Measurements from ENCODE around the gene ZNF100. TPM values are rescaled to one million over a fixed set of nuclear protein-coding genes. Genes with fewer than 3 reads are reported as not detected.
"Not testable (repeated sequence)": the region's sequence is repeated elsewhere in the genome, so short reads cannot be mapped to it uniquely, and the experiment has no call there.

ZNF100 gene
- polyA plus RNA-seq, 3 donors = 2.1 to 10.8 (median 8.6) TPM

- 90% methylated on average over 2 of the region's 4 CpGs for WGBS (ENCODE audit: insufficient coverage)
- Histone ChIP-seq H3K36me3 (replicated peaks in 1 of 2; ENCODE audit: control insufficient read depth in 1 of 2, insufficient read depth in 2 of 2, low read length in 2 of 2) (no peaks in the 10 kb centered on the region), H3K4me2 (replicated peaks; ENCODE audit: extremely low read depth, low read length, poor library complexity, severe bottlenecking) (no peak overlapping the region), H4K20me1 (ENCODE audit: insufficient read depth, low read length) (no peaks in the 10 kb centered on the region), H3K27ac (ENCODE audit: low read depth in 1 of 2, low read length in 2 of 2) (no peak overlapping the region), H3K4me1 (ENCODE audit: control insufficient read depth in 1 of 2, insufficient read depth in 2 of 2, low read length in 2 of 2) (no peaks in the 10 kb centered on the region), H3K79me2 (ENCODE audit: insufficient read depth, low read length) (no peaks in the 10 kb centered on the region), H3K9me3 (replicated peaks in 1 of 2; ENCODE audit: control insufficient read depth in 1 of 2, insufficient read depth in 1 of 2, low read length in 2 of 2) (peaks cover 52 to 54% of the 10 kb centered on the region in 2 donors), H3K4me3 (replicated peaks in 1 of 3; ENCODE audit: low read depth in 2 of 3, low read length in 3 of 3) (no peak overlapping the region), H2AFZ (ENCODE audit: insufficient read depth, low read depth, low read length, poor library complexity, severe bottlenecking) (no peak overlapping the region), H3K27me3 (ENCODE audit: control insufficient read depth in 2 of 2, insufficient read depth in 2 of 2, low read length in 2 of 2) (no peaks in the 10 kb centered on the region), H3K9ac (ENCODE audit: insufficient read depth, low read length, poor library complexity, severe bottlenecking) (no peak overlapping the region)
- H3K27ac Mint-ChIP-seq = no peak overlapping the region
- intact Hi-C loops (cut with micrococcal nuclease) = no loop called here
- DNase-seq = no peak
- no peaks in the 10 kb centered on the region for H3K27me3 Mint-ChIP-seq (ENCODE audit: low read depth in 3 of 3)
- no peaks in the 10 kb centered on the region for H3K4me1 Mint-ChIP-seq
- no peak for TF ChIP-seq CTCF (IDR thresholded peaks at IDR 0.05)
- H3K36me3 Mint-ChIP-seq = no peaks in the 10 kb centered on the region
- H3K9me3 Mint-ChIP-seq = peaks cover 14 to 63% (median 53%) of the 10 kb centered on the region in 7 donors
- no peak overlapping the region for H3K4me3 Mint-ChIP-seq
Observed at GRCh38 chr19:21713761-21714160, 53.6 kb downstream of the ZNF100 start.

- H3K27me3 ChIP-seq (ENCODE audit: control insufficient read depth in 2 of 2, insufficient read depth in 2 of 2, low read length in 2 of 2) = no peaks in the 10 kb centered on the region
Observed at GRCh38 chr19:21709464-21709863, 57.9 kb downstream of the ZNF100 start.

GRCh38 chr19:21707878-21708277 is 59.5 kb downstream of the ZNF100 start:
- H3K9ac ChIP-seq (ENCODE audit: insufficient read depth, low read length, poor library complexity, severe bottlenecking); H3K27me3 Mint-ChIP-seq (ENCODE audit: low read depth in 3 of 3); H3K79me2 ChIP-seq (ENCODE audit: insufficient read depth, low read length); H3K4me2 ChIP-seq (replicated peaks; ENCODE audit: extremely low read depth, low read length, poor library complexity, severe bottlenecking); H3K27ac Mint-ChIP-seq; H3K4me3 Mint-ChIP-seq; H3K4me1 Mint-ChIP-seq; H3K4me3 ChIP-seq (replicated peaks in 1 of 3; ENCODE audit: low read depth in 2 of 3, low read length in 3 of 3); H4K20me1 ChIP-seq (ENCODE audit: insufficient read depth, low read length); intact Hi-C loops (cut with micrococcal nuclease); H3K27ac ChIP-seq (ENCODE audit: low read depth in 1 of 2, low read length in 2 of 2); DNase-seq; H3K36me3 Mint-ChIP-seq; H3K4me1 ChIP-seq (ENCODE audit: control insufficient read depth in 1 of 2, insufficient read depth in 2 of 2, low read length in 2 of 2); H2AFZ ChIP-seq (ENCODE audit: insufficient read depth, low read depth, low read length, poor library complexity, severe bottlenecking); H3K36me3 ChIP-seq (replicated peaks in 1 of 2; ENCODE audit: control insufficient read depth in 1 of 2, insufficient read depth in 2 of 2, low read length in 2 of 2); H3K27me3 ChIP-seq (ENCODE audit: control insufficient read depth in 2 of 2, insufficient read depth in 2 of 2, low read length in 2 of 2): not testable (repeated sequence)
- WGBS (ENCODE audit: insufficient coverage) = 98% methylated on average over 19 of the region's 31 CpGs
- peaks cover 24 to 57% (median 33%) of the 10 kb centered on the region in 7 donors for H3K9me3 Mint-ChIP-seq
- H3K9me3 ChIP-seq (replicated peaks in 1 of 2; ENCODE audit: control insufficient read depth in 1 of 2, insufficient read depth in 1 of 2, low read length in 2 of 2) = peaks cover 26 to 42% of the 10 kb centered on the region in 2 donors

More at GRCh38 chr19:21709464-21709863, 57.9 kb downstream of the ZNF100 start:
- Mint-ChIP-seq H3K36me3 (no peaks in the 10 kb centered on the region), H3K4me3 (no peak overlapping the region), H3K27ac (peak overlapping the region in 1 of 7 donors; percentile 12), H3K27me3 (ENCODE audit: low read depth in 3 of 3) (peaks cover 0 to 1% (median 0%) of the 10 kb centered on the region in 3 donors), H3K9me3 (peaks cover 28 to 64% (median 45%) of the 10 kb centered on the region in 7 donors), H3K4me1 (no peaks in the 10 kb centered on the region)
- Histone ChIP-seq H3K4me2 (replicated peaks; ENCODE audit: extremely low read depth, low read length, poor library complexity, severe bottlenecking) (no peak overlapping the region), H3K9ac (ENCODE audit: insufficient read depth, low read length, poor library complexity, severe bottlenecking) (no peak overlapping the region), H3K79me2 (ENCODE audit: insufficient read depth, low read length) (no peaks in the 10 kb centered on the region), H3K4me1 (ENCODE audit: control insufficient read depth in 1 of 2, insufficient read depth in 2 of 2, low read length in 2 of 2) (no peaks in the 10 kb centered on the region), H3K27ac (ENCODE audit: low read depth in 1 of 2, low read length in 2 of 2) (no peak overlapping the region), H4K20me1 (ENCODE audit: insufficient read depth, low read length) (no peaks in the 10 kb centered on the region), H3K36me3 (replicated peaks in 1 of 2; ENCODE audit: control insufficient read depth in 1 of 2, insufficient read depth in 2 of 2, low read length in 2 of 2) (no peaks in the 10 kb centered on the region), H2AFZ (ENCODE audit: insufficient read depth, low read depth, low read length, poor library complexity, severe bottlenecking) (no peak overlapping the region), H3K9me3 (replicated peaks in 1 of 2; ENCODE audit: control insufficient read depth in 1 of 2, insufficient read depth in 1 of 2, low read length in 2 of 2) (peaks cover 39 to 41% of the 10 kb centered on the region in 2 donors), H3K4me3 (replicated peaks in 1 of 3; ENCODE audit: low read depth in 2 of 3, low read length in 3 of 3) (no peak overlapping the region)
- intact Hi-C loops (cut with micrococcal nuclease) = no loop called here
- TF ChIP-seq CTCF (IDR thresholded peaks at IDR 0.05) = no peak
- no peak for DNase-seq
- WGBS (ENCODE audit: insufficient coverage) = 95% methylated on average over 23 of the region's 24 CpGs
